Activated CD4-positive, alpha-beta memory T cell treated with anti-CD3 and anti-CD28 coated beads, Interleukin-2, amount 10 ng/mL, durations not matched to agents 7 days and 5 days (primary cell): ENCODE results near the gene HBZ. TPM values are rescaled to one million over a fixed set of nuclear protein-coding genes. Genes with fewer than 3 reads are reported as not detected.
"Not testable (repeated sequence)": the region's sequence is repeated elsewhere in the genome, so short reads cannot be mapped to it uniquely, and the experiment has no call there.

Experiments
- CTCF ChIA-PET: fragments of 350-600 bp; sonication (Branson Sonifier 250); formaldehyde crosslinking; loops from one replicate; lab custom pipeline; 2021; ENCODE audit warnings: antibody characterized with exemption, inconsistent platforms; lab: Charles Lee
- POLR2A ChIA-PET: fragments of 350-600 bp; sonication (Branson Sonifier 250); formaldehyde crosslinking; loops from one replicate; lab custom pipeline; 2021; ENCODE audit warnings: antibody characterized with exemption; lab: Charles Lee
- DNase-seq: peaks from one replicate; pipeline ENCODE4 v3.0.0-alpha.2; 2020
- H3K27ac Mint-ChIP-seq: one replicate; pipeline ENCODE4 v1.8.0; 2021; ENCODE audit warnings: mild to moderate bottlenecking, mixed read lengths
- H3K27me3 Mint-ChIP-seq: one replicate; pipeline ENCODE4 v1.8.0; 2021; ENCODE audit warnings: mixed read lengths
- H3K36me3 Mint-ChIP-seq: one replicate; pipeline ENCODE4 v1.8.0; 2021; ENCODE audit warnings: low read depth, mixed read lengths
- H3K4me1 Mint-ChIP-seq: one replicate; pipeline ENCODE4 v1.8.0; 2021; ENCODE audit warnings: mixed read lengths
- H3K4me3 Mint-ChIP-seq: one replicate; pipeline ENCODE4 v1.8.0; 2021; ENCODE audit warnings: mild to moderate bottlenecking, mixed read lengths
- H3K9me3 Mint-ChIP-seq: one replicate; pipeline ENCODE4 v1.8.0; 2021; ENCODE audit warnings: mixed read lengths
- total RNA-seq, 2 experiments: library from RNA; stranded (reverse); gene quantifications; one replicate each; pipeline ENCODE4 v1.2.3, GENCODE V29; 2021

Gene HBZ
- total RNA-seq, 2 experiments from 2014 or later = not detected

DNA sequence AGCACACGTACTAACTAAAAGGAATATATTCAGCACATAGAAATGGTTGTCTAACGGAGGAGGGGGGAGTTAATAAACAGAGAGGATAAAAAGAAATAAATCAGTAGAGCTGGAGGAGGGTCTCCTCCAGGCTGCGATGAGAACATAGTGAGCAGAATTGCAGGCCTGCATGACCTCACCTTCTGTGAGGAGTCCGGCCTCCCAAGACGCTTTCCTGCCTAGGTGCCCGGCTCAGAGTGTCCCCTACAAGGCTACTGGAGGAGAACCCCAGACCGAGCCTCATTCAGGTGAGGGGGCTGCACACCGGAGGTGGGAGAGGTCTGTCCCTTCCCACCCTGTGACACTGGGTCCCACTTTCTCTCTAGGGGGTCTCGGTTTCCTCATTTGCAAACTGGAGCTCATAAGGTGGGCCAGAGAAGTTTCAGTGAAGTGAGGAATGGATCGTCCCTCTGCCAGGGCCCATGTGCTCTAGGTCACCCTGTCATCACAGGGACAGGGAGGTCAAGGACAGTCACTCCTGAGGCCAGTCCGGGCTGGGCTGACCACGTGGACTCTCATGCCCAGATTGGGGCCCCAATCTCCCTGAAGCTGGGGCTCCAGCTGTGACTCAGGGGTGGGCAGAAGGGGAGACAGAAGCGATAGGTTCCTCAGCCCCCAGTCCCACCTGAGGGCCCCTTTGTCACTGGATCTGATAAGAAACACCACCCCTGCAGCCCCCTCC is 10.0 kb downstream of the HBZ start:
- Mint-ChIP-seq H3K9me3 (no peaks in the 10 kb centered on the region), H3K36me3 (no peaks in the 10 kb centered on the region), H3K4me3 (no peak overlapping the region), H3K27me3 (peaks cover 30% of the 10 kb centered on the region), H3K27ac (no peak overlapping the region), H3K4me1 (peaks cover 5% of the 10 kb centered on the region)
- CTCF ChIA-PET = no interaction called here
- POLR2A ChIA-PET = interaction anchor here (1.3 kb wide), 1 partner anchor 73 kb away, joined by 3 read pairs; no protein-coding TSS in a partner anchor
- DNase-seq = no peak

DNA sequence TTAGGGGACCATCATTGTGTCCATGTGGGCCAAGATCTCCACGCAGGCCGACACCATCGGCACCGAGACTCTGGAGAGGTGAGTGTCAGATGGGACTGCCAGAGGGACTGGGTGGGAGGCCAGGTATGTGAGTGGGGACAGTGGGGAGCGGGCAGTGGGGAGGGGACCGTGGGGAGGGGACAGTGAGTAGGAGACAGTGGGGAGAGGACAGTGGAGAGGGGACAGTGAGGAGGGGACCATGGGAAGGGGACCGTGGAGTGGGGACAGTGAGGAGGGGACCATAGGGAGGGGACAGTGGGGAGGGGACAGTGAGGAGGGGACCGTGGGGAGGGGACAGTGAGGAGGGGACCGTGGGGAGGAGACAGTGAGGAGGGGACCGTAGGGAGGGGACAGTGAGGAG is 10.7 kb downstream of the HBZ start:
- POLR2A ChIA-PET, H3K4me3 Mint-ChIP-seq, H3K36me3 Mint-ChIP-seq, H3K27ac Mint-ChIP-seq, CTCF ChIA-PET, H3K4me1 Mint-ChIP-seq, H3K9me3 Mint-ChIP-seq, DNase-seq: not testable (repeated sequence)
- peaks cover 31% of the 10 kb centered on the region for H3K27me3 Mint-ChIP-seq

DNA sequence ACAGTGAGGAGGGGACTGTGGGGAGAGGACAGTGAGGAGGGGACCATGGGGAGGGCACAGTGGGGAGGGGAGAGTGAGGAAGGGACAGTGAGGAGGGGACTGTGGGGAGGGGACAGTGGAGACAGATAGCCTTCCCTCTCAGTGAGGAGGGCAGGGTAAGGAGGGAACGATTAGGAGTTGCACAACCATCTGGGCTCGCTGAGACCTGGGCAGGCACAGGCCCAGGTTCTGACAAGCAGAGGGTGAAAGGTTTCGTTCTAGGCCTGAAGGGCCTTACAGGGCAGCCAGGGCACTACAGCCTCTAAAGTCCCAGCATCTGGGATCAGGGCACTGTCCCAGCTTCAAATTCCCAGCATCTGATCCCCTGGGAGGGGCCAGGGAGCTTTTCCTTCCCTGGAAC is 11.3 kb downstream of the HBZ start:
- H3K27me3 Mint-ChIP-seq = peaks cover 34% of the 10 kb centered on the region
- DNase-seq, H3K9me3 Mint-ChIP-seq, H3K4me1 Mint-ChIP-seq, CTCF ChIA-PET, H3K27ac Mint-ChIP-seq, H3K36me3 Mint-ChIP-seq, POLR2A ChIA-PET, H3K4me3 Mint-ChIP-seq: not testable (repeated sequence)

DNA sequence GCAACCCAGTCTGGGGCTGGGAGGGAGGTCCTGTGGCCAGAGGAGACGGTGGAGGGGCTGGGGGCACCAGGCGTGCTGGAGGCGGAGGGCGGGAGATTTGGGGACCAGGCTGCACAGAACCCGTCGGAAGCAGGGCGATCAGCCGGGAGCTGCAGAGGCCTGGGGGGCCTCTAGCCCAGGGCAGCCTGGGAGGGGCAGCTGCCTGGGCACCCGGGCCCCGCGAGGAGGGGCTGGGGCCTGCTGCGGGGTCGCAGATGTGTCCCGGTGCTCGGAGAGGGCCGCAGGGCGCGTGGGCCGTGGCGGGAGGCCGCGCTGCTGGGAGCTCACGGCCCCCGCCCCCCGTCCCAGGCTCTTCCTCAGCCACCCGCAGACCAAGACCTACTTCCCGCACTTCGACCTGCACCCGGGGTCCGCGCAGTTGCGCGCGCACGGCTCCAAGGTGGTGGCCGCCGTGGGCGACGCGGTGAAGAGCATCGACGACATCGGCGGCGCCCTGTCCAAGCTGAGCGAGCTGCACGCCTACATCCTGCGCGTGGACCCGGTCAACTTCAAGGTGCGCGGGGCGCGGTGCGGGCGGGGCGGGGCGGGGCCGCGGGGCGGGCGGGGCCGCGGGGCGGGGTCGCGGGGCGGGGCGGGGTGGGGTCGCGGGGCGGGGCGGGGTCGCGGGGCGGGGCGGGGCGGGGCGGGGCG is 11.8 kb downstream of the HBZ start:
- H3K4me3 Mint-ChIP-seq, H3K27ac Mint-ChIP-seq: not testable (repeated sequence)

DNA sequence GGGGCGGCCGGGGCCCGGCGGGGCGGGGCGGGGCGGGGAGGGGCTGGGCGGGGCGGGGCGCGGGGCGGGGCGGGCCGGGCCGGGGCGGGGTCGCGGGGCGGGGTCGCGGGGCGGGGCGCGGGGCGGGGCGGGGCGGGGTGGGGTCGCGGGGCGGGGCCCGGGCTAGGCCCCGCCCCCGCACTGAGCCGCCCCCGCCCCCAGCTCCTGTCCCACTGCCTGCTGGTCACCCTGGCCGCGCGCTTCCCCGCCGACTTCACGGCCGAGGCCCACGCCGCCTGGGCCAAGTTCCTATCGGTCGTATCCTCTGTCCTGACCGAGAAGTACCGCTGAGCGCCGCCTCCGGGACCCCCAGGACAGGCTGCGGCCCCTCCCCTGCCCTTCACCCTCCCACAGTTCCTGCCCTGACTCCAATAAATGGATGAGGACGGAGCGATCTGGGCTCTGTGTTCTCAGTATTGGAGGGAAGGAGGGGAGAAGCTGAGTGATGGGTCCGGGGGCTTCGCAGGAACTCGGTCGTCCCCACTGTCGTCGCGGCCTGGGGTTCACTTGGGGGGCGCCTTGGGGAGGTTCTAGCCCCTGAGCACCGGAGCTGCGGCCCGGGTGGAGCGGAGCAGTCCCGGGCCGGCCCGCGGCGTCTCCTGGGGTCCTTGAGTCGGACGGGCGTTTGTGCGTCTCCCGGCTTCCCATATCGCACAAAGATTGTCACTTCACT is 12.5 kb downstream of the HBZ start:
- no peak overlapping the region for H3K27ac Mint-ChIP-seq
- no peak overlapping the region for H3K4me3 Mint-ChIP-seq
- no peaks in the 10 kb centered on the region for H3K36me3 Mint-ChIP-seq
- ChIA-PET CTCF (no interaction called here), POLR2A (no interaction called here)
- DNase-seq = no peak
- peaks cover 8% of the 10 kb centered on the region for H3K4me1 Mint-ChIP-seq
- no peaks in the 10 kb centered on the region for H3K9me3 Mint-ChIP-seq
- peaks cover 40% of the 10 kb centered on the region for H3K27me3 Mint-ChIP-seq

More for the DNA sequence above, 11.8 kb downstream of the HBZ start:
- CTCF ChIA-PET, DNase-seq, H3K9me3 Mint-ChIP-seq, H3K4me1 Mint-ChIP-seq, H3K36me3 Mint-ChIP-seq, POLR2A ChIA-PET: not testable (repeated sequence)
- H3K27me3 Mint-ChIP-seq = peaks cover 37% of the 10 kb centered on the region

DNA sequence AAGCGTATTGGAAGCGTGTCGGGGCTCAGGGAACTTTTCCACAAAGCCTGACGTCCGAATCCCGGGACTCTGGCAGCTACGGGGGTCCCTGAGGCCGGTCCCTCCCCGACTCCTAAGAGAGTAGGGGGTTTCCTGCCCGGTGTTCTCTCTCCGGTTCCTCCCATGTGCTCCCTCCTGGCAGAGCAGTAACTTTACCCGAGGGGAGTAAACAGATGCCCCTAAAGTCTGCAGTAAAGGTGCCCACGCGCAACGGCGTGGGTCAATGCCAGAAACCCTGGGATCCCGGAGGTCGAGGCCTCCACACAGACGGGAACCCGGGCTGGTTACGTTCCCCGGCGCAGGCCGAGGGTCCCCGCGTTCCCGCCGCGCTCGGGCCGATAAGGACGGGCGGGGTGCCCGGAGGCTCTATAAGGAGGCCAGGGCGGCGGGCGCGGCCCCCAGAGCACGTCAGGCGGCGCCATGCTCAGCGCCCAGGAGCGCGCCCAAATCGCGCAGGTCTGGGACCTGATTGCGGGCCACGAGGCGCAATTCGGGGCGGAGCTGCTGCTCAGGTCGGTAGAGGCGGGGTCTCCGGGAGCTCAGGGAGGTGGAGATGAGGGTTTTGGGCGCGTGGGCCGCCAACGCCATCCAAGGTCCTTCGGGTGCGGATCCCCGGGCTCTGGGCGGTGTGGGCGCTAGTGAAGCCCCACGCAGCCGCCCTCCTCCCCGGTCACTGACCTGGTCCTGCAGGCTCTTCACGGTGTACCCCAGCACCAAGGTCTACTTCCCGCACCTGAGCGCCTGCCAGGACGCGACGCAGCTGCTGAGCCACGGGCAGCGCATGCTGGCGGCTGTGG is 13.3 kb downstream of the HBZ start, which contains the start of gene HBM:
Gene HBM (plus strand): TSS at position 440 of the 836 bp plus-strand sequence. CDS start 20 bp downstream, at position 460.
- POLR2A ChIA-PET = no interaction called here
- Mint-ChIP-seq H3K27me3 (peaks cover 46% of the 10 kb centered on the region), H3K4me1 (peaks cover 8% of the 10 kb centered on the region)

DNA sequence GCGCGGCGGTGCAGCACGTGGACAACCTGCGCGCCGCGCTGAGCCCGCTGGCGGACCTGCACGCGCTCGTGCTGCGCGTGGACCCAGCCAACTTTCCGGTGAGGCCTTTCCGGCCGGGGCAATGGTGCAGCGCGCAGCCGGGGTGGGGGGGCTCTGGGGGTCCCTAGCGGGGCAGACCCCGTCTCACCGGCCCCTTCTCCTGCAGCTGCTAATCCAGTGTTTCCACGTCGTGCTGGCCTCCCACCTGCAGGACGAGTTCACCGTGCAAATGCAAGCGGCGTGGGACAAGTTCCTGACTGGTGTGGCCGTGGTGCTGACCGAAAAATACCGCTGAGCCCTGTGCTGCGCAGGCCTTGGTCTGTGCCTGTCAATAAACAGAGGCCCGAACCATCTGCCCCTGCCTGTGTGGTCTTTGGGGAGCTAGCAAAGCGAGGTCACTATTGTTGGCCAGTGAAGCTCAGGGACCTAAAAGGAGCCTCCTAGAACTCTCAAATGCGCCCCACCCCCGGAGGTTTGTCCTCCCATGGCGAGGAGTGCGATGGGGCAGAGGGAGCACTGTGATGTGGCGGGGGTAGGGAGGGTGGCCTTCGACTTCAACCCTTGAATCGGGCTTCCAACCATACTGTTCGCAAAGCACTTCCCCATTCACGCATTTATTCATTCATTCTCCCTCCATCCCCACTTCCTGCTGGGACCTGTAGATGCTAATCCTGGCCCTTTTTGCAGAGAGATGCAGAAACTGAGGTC is 14.1 kb downstream of the HBZ start:
- DNase-seq = no peak
- Mint-ChIP-seq H3K4me1 (peaks cover 8% of the 10 kb centered on the region), H3K36me3 (no peaks in the 10 kb centered on the region), H3K27me3 (peaks cover 50% of the 10 kb centered on the region), H3K27ac (no peak overlapping the region), H3K4me3 (no peak overlapping the region), H3K9me3 (no peaks in the 10 kb centered on the region)
- ChIA-PET POLR2A (no interaction called here), CTCF (no interaction called here)

More for the DNA sequence above, 13.3 kb downstream of the HBZ start, which contains the start of gene HBM:
- no peak within 1 kb of the TSS for H3K27ac Mint-ChIP-seq
- no peak for DNase-seq
- no peaks in the 10 kb centered on the region for H3K36me3 Mint-ChIP-seq
- no peaks in the 10 kb centered on the region for H3K9me3 Mint-ChIP-seq
- CTCF ChIA-PET = no interaction called here
- no peak within 1 kb of the TSS for H3K4me3 Mint-ChIP-seq

DNA sequence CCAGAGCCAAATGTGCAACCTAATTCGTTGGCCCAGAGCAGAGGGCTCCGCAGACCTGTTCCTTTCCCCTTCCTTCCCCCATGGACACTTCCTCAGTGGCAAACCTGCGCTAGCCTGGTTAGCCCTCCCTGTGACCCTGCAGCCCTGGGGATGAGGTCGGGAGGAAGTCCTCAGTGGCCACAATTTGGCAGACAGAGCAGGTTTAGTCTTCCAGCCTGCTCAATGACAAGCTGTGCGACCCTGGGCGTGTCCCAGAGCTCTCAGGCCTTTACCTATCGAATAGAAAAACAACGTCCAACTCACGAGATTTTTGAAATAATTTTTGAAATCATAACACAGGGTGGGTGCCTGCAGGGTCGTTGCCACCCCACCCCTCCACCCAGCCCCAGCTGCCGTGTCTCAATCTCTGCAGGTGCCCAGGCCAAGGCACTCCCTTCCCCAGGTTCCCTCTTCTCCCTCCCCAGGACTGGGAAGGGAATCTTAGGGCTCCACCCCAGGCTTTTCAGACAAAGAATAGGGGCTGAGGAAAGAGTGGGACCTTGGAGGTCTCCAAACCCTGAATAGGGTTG is 14.8 kb downstream of the HBZ start:
- Mint-ChIP-seq H3K4me1 (peaks cover 8% of the 10 kb centered on the region), H3K27me3 (peaks cover 54% of the 10 kb centered on the region), H3K9me3 (no peaks in the 10 kb centered on the region), H3K27ac (no peak overlapping the region), H3K36me3 (no peaks in the 10 kb centered on the region), H3K4me3 (no peak overlapping the region)
- ChIA-PET CTCF (no interaction called here), POLR2A (no interaction called here)
- no peak for DNase-seq

DNA sequence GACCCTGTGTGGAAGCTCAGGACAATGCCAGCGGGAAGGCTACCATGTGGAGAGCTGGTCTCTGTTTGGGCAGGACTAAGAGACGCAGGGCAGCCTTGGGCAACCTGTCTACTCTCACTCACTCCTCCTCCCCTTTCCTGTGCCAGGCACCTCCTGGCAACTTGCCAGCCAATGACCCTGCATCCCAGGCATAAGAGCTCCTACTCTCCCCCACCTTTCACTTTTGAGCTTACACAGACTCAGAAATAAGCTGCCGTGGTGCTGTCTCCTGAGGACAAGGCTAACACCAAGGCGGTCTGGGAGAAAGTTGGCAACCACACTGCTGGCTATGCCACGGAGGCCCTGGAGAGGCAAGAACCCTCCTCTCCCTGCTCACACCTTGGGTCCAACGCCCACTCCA is 16.0 kb downstream of the HBZ start:
- CTCF ChIA-PET = interaction anchor here (0.6 to 1.4 kb wide), 3 partner anchors 50 to 83 kb away, joined by 3 to 5 read pairs (median 3); no protein-coding TSS in a partner anchor
- POLR2A ChIA-PET = no interaction called here
- Mint-ChIP-seq H3K27me3 (peaks cover 56% of the 10 kb centered on the region), H3K36me3 (no peaks in the 10 kb centered on the region), H3K4me3 (no peak overlapping the region), H3K4me1 (peaks cover 10% of the 10 kb centered on the region), H3K27ac (no peak overlapping the region), H3K9me3 (no peaks in the 10 kb centered on the region)
- DNase-seq = no peak

DNA sequence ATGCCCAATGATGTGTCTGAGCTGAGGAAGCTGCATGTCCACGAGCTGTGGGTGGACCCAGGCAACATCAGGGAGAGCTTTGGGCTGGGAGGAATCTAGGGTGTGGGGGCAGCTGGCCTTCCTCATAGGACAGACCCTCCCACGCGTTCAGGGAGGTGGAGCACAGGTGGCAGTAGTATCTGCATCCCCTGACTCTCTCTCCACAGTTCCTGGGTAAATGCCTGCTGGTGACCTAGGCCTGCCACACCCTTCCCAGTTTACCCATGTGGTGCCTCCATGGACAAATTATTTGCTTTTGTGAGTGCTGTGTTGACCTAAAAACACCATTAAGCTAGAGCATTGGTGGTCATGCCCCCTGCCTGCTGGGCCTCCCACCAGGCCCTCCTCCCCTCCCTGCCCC is 16.6 kb downstream of the HBZ start:
- H3K4me1 Mint-ChIP-seq = peaks cover 12% of the 10 kb centered on the region
- H3K27me3 Mint-ChIP-seq = peaks cover 59% of the 10 kb centered on the region
- H3K4me3 Mint-ChIP-seq = no peak overlapping the region
- DNase-seq = no peak
- CTCF ChIA-PET = interaction anchor here (1.2 to 1.4 kb wide), 2 partner anchors 51 to 62 kb away, joined by 3 to 5 read pairs; no protein-coding TSS in a partner anchor
- H3K27ac Mint-ChIP-seq = no peak overlapping the region
- H3K9me3 Mint-ChIP-seq = no peaks in the 10 kb centered on the region
- no peaks in the 10 kb centered on the region for H3K36me3 Mint-ChIP-seq
- POLR2A ChIA-PET = no interaction called here

DNA sequence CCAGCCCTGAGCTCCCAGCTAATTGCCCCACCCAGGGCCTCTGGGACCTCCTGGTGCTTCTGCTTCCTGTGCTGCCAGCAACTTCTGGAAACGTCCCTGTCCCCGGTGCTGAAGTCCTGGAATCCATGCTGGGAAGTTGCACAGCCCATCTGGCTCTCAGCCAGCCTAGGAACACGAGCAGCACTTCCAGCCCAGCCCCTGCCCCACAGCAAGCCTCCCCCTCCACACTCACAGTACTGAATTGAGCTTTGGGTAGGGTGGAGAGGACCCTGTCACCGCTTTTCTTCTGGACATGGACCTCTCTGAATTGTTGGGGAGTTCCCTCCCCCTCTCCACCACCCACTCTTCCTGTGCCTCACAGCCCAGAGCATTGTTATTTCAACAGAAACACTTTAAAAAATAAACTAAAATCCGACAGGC is 17.7 kb downstream of the HBZ start:
- H3K9me3 Mint-ChIP-seq, DNase-seq, H3K4me3 Mint-ChIP-seq, H3K36me3 Mint-ChIP-seq, H3K27ac Mint-ChIP-seq, POLR2A ChIA-PET: not testable (repeated sequence)
- Mint-ChIP-seq H3K27me3 (peaks cover 69% of the 10 kb centered on the region), H3K4me1 (peaks cover 16% of the 10 kb centered on the region)
- CTCF ChIA-PET = interaction anchor here (0.9 kb wide), 2 partner anchors 29 to 65 kb away, joined by 3 to 5 read pairs; partner anchors contain the start of gene FAM234A
